H9 (cell line): ENCODE measurements around the gene VCX2. TPM values are rescaled to one million over a fixed set of nuclear protein-coding genes. Genes with fewer than 3 reads are reported as not detected.
"Not testable (repeated sequence)": the region's sequence is repeated elsewhere in the genome, so short reads cannot be mapped to it uniquely, and the experiment has no call there.

Experiments used
- DNase-seq: peaks from one replicate; pipeline ENCODE4 v3.0.0-alpha.2; 2017
- H2AFZ ChIP-seq: one replicate; pipeline ENCODE4 v1.6.1; 2013; ENCODE audit warnings: mild to moderate bottlenecking, low read length, control low read depth, moderate library complexity
- H2AK5ac ChIP-seq: 2 replicates; pipeline ENCODE4 v1.6.1; 2013; ENCODE audit warnings: low read length, control low read depth, mixed read lengths; ENCODE audit not compliant: insufficient read length
- H2BK120ac ChIP-seq: one replicate; pipeline ENCODE4 v1.6.1; 2013; ENCODE audit warnings: low read depth, mild to moderate bottlenecking, low read length, control low read depth, inconsistent platforms; ENCODE audit not compliant: poor library complexity, severe bottlenecking
- H2BK12ac ChIP-seq: 2 replicates; pipeline ENCODE4 v1.6.1; 2013; ENCODE audit warnings: low read length, control low read depth, mixed read lengths, low read depth; ENCODE audit not compliant: insufficient read length
- H2BK15ac ChIP-seq: 2 replicates; pipeline ENCODE4 v1.6.1; 2013; ENCODE audit warnings: low read depth, low read length, control low read depth
- H2BK20ac ChIP-seq: one replicate; pipeline ENCODE4 v1.6.1; 2013; ENCODE audit warnings: low read depth, mild to moderate bottlenecking, low read length, control low read depth, inconsistent platforms; ENCODE audit not compliant: poor library complexity, severe bottlenecking
- H2BK5ac ChIP-seq: 2 replicates; pipeline ENCODE4 v1.6.1; 2013; ENCODE audit warnings: low read length, control low read depth, mixed read lengths; ENCODE audit not compliant: insufficient read length
- H3K14ac ChIP-seq: 2 replicates; pipeline ENCODE4 v1.6.1; 2013; ENCODE audit warnings: low read length, control low read depth; ENCODE audit not compliant: insufficient read depth
- H3K18ac ChIP-seq: 2 replicates; pipeline ENCODE4 v1.6.1; 2013; ENCODE audit warnings: low read depth, mild to moderate bottlenecking, mixed read lengths, low read length, control low read depth; ENCODE audit not compliant: insufficient read length
- H3K23ac ChIP-seq: 2 replicates; pipeline ENCODE4 v1.6.1; 2013; ENCODE audit warnings: low read length, control low read depth, mixed read lengths, low read depth; ENCODE audit not compliant: insufficient read length
- H3K23me2 ChIP-seq: 2 replicates; pipeline ENCODE4 v1.6.1; 2013; ENCODE audit warnings: low read depth, mild to moderate bottlenecking, mixed read lengths, low read length, control low read depth; ENCODE audit not compliant: insufficient read length, poor library complexity, severe bottlenecking
- H3K27ac ChIP-seq: 2 replicates; pipeline ENCODE4 v1.5.1; 2013; ENCODE audit warnings: low read length, control low read depth, mixed read lengths, low read depth; ENCODE audit not compliant: insufficient read length
- H3K27me3 ChIP-seq: 2 replicates; pipeline ENCODE4 v1.6.1; 2013; ENCODE audit warnings: low read length, control low read depth, inconsistent platforms; ENCODE audit not compliant: insufficient read depth
- H3K4ac ChIP-seq: 2 replicates; pipeline ENCODE4 v1.6.1; 2013; ENCODE audit warnings: low read depth, mild to moderate bottlenecking, control low read depth, inconsistent platforms, low read length, moderate library complexity
- H3K4me1 ChIP-seq: 2 replicates; pipeline ENCODE4 v1.6.1; 2013; ENCODE audit warnings: low read length, control low read depth, inconsistent platforms; ENCODE audit not compliant: insufficient read depth
- H3K4me2 ChIP-seq: 2 replicates; pipeline ENCODE4 v1.6.1; 2013; ENCODE audit warnings: low read length, control low read depth, mixed read lengths; ENCODE audit not compliant: insufficient read length, insufficient read depth
- H3K56ac ChIP-seq: 2 replicates; pipeline ENCODE4 v1.6.1; 2013; ENCODE audit warnings: low read depth, mild to moderate bottlenecking, mixed read lengths, low read length, control low read depth; ENCODE audit not compliant: insufficient read length
- H3K79me1 ChIP-seq: 2 replicates; pipeline ENCODE4 v1.6.1; 2013; ENCODE audit warnings: low read depth, mild to moderate bottlenecking, moderate library complexity, low read length, control low read depth, inconsistent platforms; ENCODE audit not compliant: insufficient read depth, poor library complexity, severe bottlenecking
- H3K79me2 ChIP-seq: 2 replicates; pipeline ENCODE4 v1.6.1; 2013; ENCODE audit warnings: low read length, control low read depth, inconsistent platforms; ENCODE audit not compliant: insufficient read depth
- H3K9ac ChIP-seq: 2 replicates; pipeline ENCODE4 v1.6.1; 2013; ENCODE audit warnings: low read length, control low read depth, mixed read lengths; ENCODE audit not compliant: insufficient read length; ENCODE audit errors: extremely low read depth
- H3K9me3 ChIP-seq: one replicate; pipeline ENCODE4 v1.6.1; 2013; ENCODE audit warnings: low read depth, low read length, inconsistent platforms; ENCODE audit not compliant: control insufficient read depth
- H3T11ph ChIP-seq: one replicate; pipeline ENCODE4 v1.6.1; 2013; ENCODE audit warnings: mild to moderate bottlenecking, low read length, control low read depth, inconsistent platforms
- H4K20me1 ChIP-seq: one replicate; pipeline ENCODE4 v1.6.1; 2013; ENCODE audit not compliant: control insufficient read depth, insufficient read length, insufficient read depth
- H4K5ac ChIP-seq: 2 replicates; pipeline ENCODE4 v1.6.1; 2013; ENCODE audit warnings: low read depth, mild to moderate bottlenecking, mixed read lengths, low read length, control low read depth; ENCODE audit not compliant: insufficient read length
- H4K8ac ChIP-seq: replicated peaks from 2 replicates; pipeline ENCODE4 v1.6.1; 2013; ENCODE audit warnings: low read length, control low read depth, mixed read lengths, low read depth; ENCODE audit not compliant: insufficient read length
- H4K91ac ChIP-seq: 2 replicates; pipeline ENCODE4 v1.6.1; 2013; ENCODE audit warnings: low read depth, mild to moderate bottlenecking, moderate library complexity, mixed read lengths, low read length, control low read depth; ENCODE audit not compliant: insufficient read length
- H3K27ac Mint-ChIP-seq, 3 experiments: 2 replicates in 2 of 3; 3 replicates in 1 of 3; pipeline ENCODE4 v1.8.0; 2020 to 2021; ENCODE audit warnings: mixed read lengths in 3 of 3, mild to moderate bottlenecking in 1 of 3, moderate library complexity in 1 of 3
- H3K27me3 Mint-ChIP-seq: 2 replicates; pipeline ENCODE4 v1.8.0; 2021; ENCODE audit warnings: low read depth, mild to moderate bottlenecking, moderate library complexity, mixed read lengths
- H3K36me3 Mint-ChIP-seq, 3 experiments: 2 replicates in 2 of 3; 3 replicates in 1 of 3; pipeline ENCODE4 v1.8.0; 2020 to 2021; ENCODE audit warnings: low read depth in 3 of 3, mixed read lengths in 3 of 3; ENCODE audit not compliant: insufficient read depth in 1 of 3
- H3K4me1 Mint-ChIP-seq, 2 experiments: 2 replicates each; pipeline ENCODE4 v1.8.0; 2020; ENCODE audit warnings: mixed read lengths in 2 of 2
- H3K4me3 Mint-ChIP-seq, 2 experiments: 2 replicates in 1 of 2; 3 replicates in 1 of 2; pipeline ENCODE4 v1.8.0; 2020 to 2021; ENCODE audit warnings: mild to moderate bottlenecking in 2 of 2, mixed read lengths in 2 of 2, moderate library complexity in 1 of 2
- H3K9me3 Mint-ChIP-seq, 2 experiments: 2 replicates in 1 of 2; 3 replicates in 1 of 2; pipeline ENCODE4 v1.8.0; 2020; ENCODE audit warnings: mild to moderate bottlenecking in 2 of 2, mixed read lengths in 2 of 2, moderate library complexity in 1 of 2
- WGBS: extraction: QIAGEN DNeasy Blood & Tissue Kit; methylation state at CpG from one replicate; pipeline ENCODE4 v1.1.7; 2013; ENCODE audit warnings: missing lambda C conversion rate, low lambda C conversion rate, mixed read lengths; ENCODE audit not compliant: insufficient read length; ENCODE audit errors: extremely low coverage; 5-methylcytosine and 5-hydroxymethylcytosine counted together
- long read RNA-seq: library from polyadenylated mRNA; unstranded; transcript quantifications from one replicate; pipeline ENCODE4 v2.0.0, GENCODE V29; 2020
- total RNA-seq: library from RNA; stranded (reverse); gene quantifications from 2 replicates; pipeline ENCODE4 v1.2.1, GENCODE V29; 2021

Gene VCX2
- total RNA-seq: not detected in 2 replicates
- long read RNA-seq: 0 reads

- H3K9me3 ChIP-seq, H3K27ac Mint-ChIP-seq, H2AK5ac ChIP-seq, DNase-seq, H3K9ac ChIP-seq, H3K9me3 Mint-ChIP-seq, H4K20me1 ChIP-seq, H3K4ac ChIP-seq, H3K79me2 ChIP-seq, H2BK15ac ChIP-seq, H3K27ac ChIP-seq, H2BK5ac ChIP-seq, H3K27me3 Mint-ChIP-seq, H3K23me2 ChIP-seq, H3K14ac ChIP-seq, H4K8ac ChIP-seq, H3K23ac ChIP-seq, H3K27me3 ChIP-seq, H3T11ph ChIP-seq, H2BK120ac ChIP-seq, H3K4me2 ChIP-seq, H2BK20ac ChIP-seq, H4K5ac ChIP-seq, H3K79me1 ChIP-seq, H2BK12ac ChIP-seq, H3K18ac ChIP-seq, H3K36me3 Mint-ChIP-seq, H3K4me3 Mint-ChIP-seq, H3K4me1 ChIP-seq, H2AFZ ChIP-seq, H3K4me1 Mint-ChIP-seq, H3K56ac ChIP-seq, H4K91ac ChIP-seq: not testable (repeated sequence)
- WGBS: no CpG with 5 or more reads among the region's 3 CpGs
These were observed at the start of gene VCX2 for GRCh38 chrX:8171169-8171568. VCX2 (minus strand) TSS chrX:8171267; CDS start chrX:8170643, 624 bp downstream.
